ENCODE data around the gene MSI1. TPM values are rescaled to one million over a fixed set of nuclear protein-coding genes. Genes with fewer than 3 reads are reported as not detected.

The MSI1 gene
- total RNA-seq, 1 experiment from 2014 or later: 1.7 TPM

- Histone ChIP-seq H3K4me2 (no peak overlapping the region), H3F3A (ENCODE audit: insufficient read depth, low read depth) (no peaks in the 10 kb centered on the region), H3K9me3 (ENCODE audit: insufficient read depth, low read depth) (no peaks in the 10 kb centered on the region), H3K4me3 (no peak overlapping the region), H3K9me2 (ENCODE audit: insufficient read depth) (no peaks in the 10 kb centered on the region), H3K27ac (no peak overlapping the region), H3K79me2 (ENCODE audit: low read depth) (no peaks in the 10 kb centered on the region), H2AFZ (no peak overlapping the region), H3K4me1 (replicated peaks; ENCODE audit: insufficient read depth) (no peaks in the 10 kb centered on the region), H3K36me3 (ENCODE audit: low read depth) (no peaks in the 10 kb centered on the region), H4K20me1 (ENCODE audit: insufficient read depth) (no peaks in the 10 kb centered on the region), H3K27me3 (ENCODE audit: insufficient read depth, low read depth) (peaks cover 33% of the 10 kb centered on the region)
- DNase-seq: no peak
- ChIA-PET CTCF (interaction anchor here (0.6 to 0.8 kb wide), 3 partner anchors 9 to 347 kb away, joined by 3 to 9 read pairs (median 3); no protein-coding TSS in a partner anchor), POLR2A (ENCODE audit: unreplicated experiment) (interaction anchor here (0.6 kb wide), 1 partner anchor 28 kb away, joined by 4 read pairs; no protein-coding TSS in a partner anchor)
- TF ChIP-seq, protein P1, sequence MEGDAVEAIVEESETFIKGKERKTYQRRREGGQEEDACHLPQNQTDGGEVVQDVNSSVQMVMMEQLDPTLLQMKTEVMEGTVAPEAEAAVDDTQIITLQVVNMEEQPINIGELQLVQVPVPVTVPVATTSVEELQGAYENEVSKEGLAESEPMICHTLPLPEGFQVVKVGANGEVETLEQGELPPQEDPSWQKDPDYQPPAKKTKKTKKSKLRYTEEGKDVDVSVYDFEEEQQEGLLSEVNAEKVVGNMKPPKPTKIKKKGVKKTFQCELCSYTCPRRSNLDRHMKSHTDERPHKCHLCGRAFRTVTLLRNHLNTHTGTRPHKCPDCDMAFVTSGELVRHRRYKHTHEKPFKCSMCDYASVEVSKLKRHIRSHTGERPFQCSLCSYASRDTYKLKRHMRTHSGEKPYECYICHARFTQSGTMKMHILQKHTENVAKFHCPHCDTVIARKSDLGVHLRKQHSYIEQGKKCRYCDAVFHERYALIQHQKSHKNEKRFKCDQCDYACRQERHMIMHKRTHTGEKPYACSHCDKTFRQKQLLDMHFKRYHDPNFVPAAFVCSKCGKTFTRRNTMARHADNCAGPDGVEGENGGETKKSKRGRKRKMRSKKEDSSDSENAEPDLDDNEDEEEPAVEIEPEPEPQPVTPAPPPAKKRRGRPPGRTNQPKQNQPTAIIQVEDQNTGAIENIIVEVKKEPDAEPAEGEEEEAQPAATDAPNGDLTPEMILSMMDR (conservative IDR thresholded peaks at IDR 0.05): no peak
- no peak for TF ChIP-seq EZH2 (IDR thresholded peaks at IDR 0.05; ENCODE audit: low read depth)
- intact Hi-C loops (cut with micrococcal nuclease; ENCODE audit: unreplicated experiment): no loop called here
- no TSS peak for BruUV-seq (replicated peaks)
Measured at GRCh38 chr12:120366845-120367232, 2.1 kb downstream of the MSI1 start.

DNA sequence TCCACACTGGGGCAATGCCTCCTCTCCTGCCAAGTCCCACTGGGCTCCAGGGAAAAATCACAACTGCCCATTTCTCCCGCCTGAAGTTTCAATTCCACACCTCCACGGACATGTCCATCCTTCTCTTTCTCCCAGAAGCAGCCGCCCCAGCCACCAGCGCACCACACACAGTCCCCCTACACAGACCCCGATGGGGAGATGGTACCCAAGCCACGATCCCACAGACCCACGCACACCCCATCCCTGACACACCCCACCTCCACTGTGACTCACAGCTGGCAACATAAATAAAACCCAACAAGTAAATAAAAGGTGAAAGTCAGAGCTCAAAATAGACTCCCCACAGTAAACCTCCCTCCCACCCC lies 2.6 kb downstream of the MSI1 start:
- no peaks in the 10 kb centered on the region for H4K20me1 ChIP-seq (ENCODE audit: insufficient read depth)
- no peaks in the 10 kb centered on the region for H3F3A ChIP-seq (ENCODE audit: insufficient read depth, low read depth)
- no peak overlapping the region for H2AFZ ChIP-seq
- no peak overlapping the region for H3K27ac ChIP-seq
- no peaks in the 10 kb centered on the region for H3K79me2 ChIP-seq (ENCODE audit: low read depth)
- no peaks in the 10 kb centered on the region for H3K9me2 ChIP-seq (ENCODE audit: insufficient read depth)
- TF ChIP-seq EZH2 (IDR thresholded peaks at IDR 0.05; ENCODE audit: low read depth): no peak
- TF ChIP-seq, protein P1 (conservative IDR thresholded peaks at IDR 0.05): no peak
- ChIA-PET CTCF (interaction anchor here (0.8 kb wide), 1 partner anchor 15 kb away, joined by 4 read pairs; no protein-coding TSS in a partner anchor), POLR2A (ENCODE audit: unreplicated experiment) (interaction anchor here (0.6 kb wide), 1 partner anchor 28 kb away, joined by 4 read pairs; no protein-coding TSS in a partner anchor)
- no peak overlapping the region for H3K4me2 ChIP-seq
- H3K27me3 ChIP-seq (ENCODE audit: insufficient read depth, low read depth): peaks cover 27% of the 10 kb centered on the region
- DNase-seq: no peak
- H3K36me3 ChIP-seq (ENCODE audit: low read depth): no peaks in the 10 kb centered on the region
- intact Hi-C loops (cut with micrococcal nuclease; ENCODE audit: unreplicated experiment): no loop called here
- H3K4me1 ChIP-seq (replicated peaks; ENCODE audit: insufficient read depth): no peaks in the 10 kb centered on the region
- no peak overlapping the region for H3K4me3 ChIP-seq
- H3K9me3 ChIP-seq (ENCODE audit: insufficient read depth, low read depth): no peaks in the 10 kb centered on the region
- no TSS peak for BruUV-seq (replicated peaks)

DNA sequence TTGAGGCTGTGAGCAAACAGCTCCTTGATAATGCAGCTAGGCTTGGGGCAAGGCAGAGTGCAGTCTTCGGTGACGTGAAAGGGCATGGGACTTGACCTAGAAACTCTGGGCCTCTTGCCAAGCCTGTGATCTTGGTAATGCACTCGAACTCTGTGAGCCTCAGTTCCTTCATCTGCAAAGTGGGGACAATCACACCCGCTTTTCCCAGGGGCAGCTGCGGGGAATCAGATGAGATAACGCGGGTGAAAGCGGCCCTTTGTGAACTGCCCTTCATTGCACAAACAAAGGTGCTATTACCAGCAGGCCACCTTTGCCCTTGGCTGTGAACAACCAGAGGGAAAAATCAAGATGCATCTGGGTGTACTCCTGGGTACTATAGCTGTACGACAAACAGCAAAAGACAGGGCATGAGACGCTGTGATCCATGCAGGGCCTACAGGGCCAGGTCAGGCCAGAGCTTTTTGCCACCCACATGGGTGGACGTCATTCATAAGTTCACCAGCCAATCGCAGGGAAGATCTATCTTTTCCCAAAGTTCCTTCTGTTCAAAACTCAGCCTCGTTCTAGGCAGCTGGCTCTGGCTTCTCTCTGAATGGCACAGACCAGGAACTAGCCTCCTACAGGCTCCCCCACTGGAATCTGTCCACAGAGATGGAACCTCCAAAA lies 3.2 kb downstream of the MSI1 start:
- Histone ChIP-seq H3K27ac (no peak overlapping the region), H3K9me2 (ENCODE audit: insufficient read depth) (no peaks in the 10 kb centered on the region), H3K4me1 (replicated peaks; ENCODE audit: insufficient read depth) (no peaks in the 10 kb centered on the region), H3F3A (ENCODE audit: insufficient read depth, low read depth) (no peaks in the 10 kb centered on the region), H2AFZ (no peak overlapping the region), H3K79me2 (ENCODE audit: low read depth) (no peaks in the 10 kb centered on the region), H3K9me3 (ENCODE audit: insufficient read depth, low read depth) (no peaks in the 10 kb centered on the region), H3K4me3 (no peak overlapping the region), H4K20me1 (ENCODE audit: insufficient read depth) (no peaks in the 10 kb centered on the region), H3K36me3 (ENCODE audit: low read depth) (no peaks in the 10 kb centered on the region), H3K4me2 (no peak overlapping the region), H3K27me3 (ENCODE audit: insufficient read depth, low read depth) (peaks cover 22% of the 10 kb centered on the region)
- BruUV-seq (replicated peaks): no TSS peak
- POLR2A ChIA-PET (ENCODE audit: unreplicated experiment): no interaction called here
- intact Hi-C loops (cut with micrococcal nuclease; ENCODE audit: unreplicated experiment): no loop called here
- CTCF ChIA-PET: interaction anchor here (0.6 to 0.8 kb wide), 2 partner anchors 15 to 44 kb away, joined by 3 to 4 read pairs; no protein-coding TSS in a partner anchor
- DNase-seq: no peak
- no peak for TF ChIP-seq EZH2 (IDR thresholded peaks at IDR 0.05; ENCODE audit: low read depth)
- TF ChIP-seq, protein P1 (conservative IDR thresholded peaks at IDR 0.05): no peak
